Neutrophil (primary cell): Measurements from ENCODE around the gene RANBP17.
"Not testable (repeated sequence)": the region's sequence is repeated elsewhere in the genome, so short reads cannot be mapped to it uniquely, and the experiment has no call there.

ENCODE experiments used
- H3K27ac ChIP-seq: fragments of 200-600 bp; sonication (generic); 2 replicates; pipeline ENCODE4 v1.5.1; 2016; ENCODE audit warnings: mild to moderate bottlenecking, moderate library complexity
- H3K27me3 ChIP-seq: fragments of 200-600 bp; sonication (generic); 2 replicates; pipeline ENCODE4 v1.6.0; 2016; ENCODE audit warnings: mild to moderate bottlenecking
- H3K36me3 ChIP-seq: fragments of 200-600 bp; sonication (generic); 2 replicates; pipeline ENCODE4 v1.5.1; 2017
- H3K4me1 ChIP-seq, 2 experiments: fragments of 200-600 bp in 1 of 2; sonication (generic) in 1 of 2; 1 replicate in 1 of 2; 2 replicates in 1 of 2; pipeline versions ENCODE4 v1.5.1 to v1.6.1; 2013 to 2016; ENCODE audit warnings: low read depth in 1 of 2, low read length in 1 of 2, mild to moderate bottlenecking in 1 of 2, moderate library complexity in 1 of 2; ENCODE audit not compliant: control insufficient read depth in 1 of 2, insufficient read depth in 1 of 2
- H3K4me3 ChIP-seq, 2 experiments: fragments of 200-600 bp in 1 of 2; sonication (generic) in 1 of 2; 1 replicate in 1 of 2; 2 replicates in 1 of 2; pipeline ENCODE4 v1.5.1; 2013 to 2016; ENCODE audit warnings: low read depth in 1 of 2, low read length in 1 of 2, mild to moderate bottlenecking in 1 of 2, moderate library complexity in 1 of 2
- H3K9me3 ChIP-seq: fragments of 200-600 bp; sonication (generic); 2 replicates; pipeline ENCODE4 v1.5.1; 2016
- TF ChIP-seq, protein P1 (sequence below): fragments of 200-600 bp; sonication (generic); IDR thresholded peaks from 2 replicates; pipeline ENCODE4 v1.5.1; 2016; ENCODE audit warnings: antibody characterized with exemption

RANBP17 gene

DNA sequence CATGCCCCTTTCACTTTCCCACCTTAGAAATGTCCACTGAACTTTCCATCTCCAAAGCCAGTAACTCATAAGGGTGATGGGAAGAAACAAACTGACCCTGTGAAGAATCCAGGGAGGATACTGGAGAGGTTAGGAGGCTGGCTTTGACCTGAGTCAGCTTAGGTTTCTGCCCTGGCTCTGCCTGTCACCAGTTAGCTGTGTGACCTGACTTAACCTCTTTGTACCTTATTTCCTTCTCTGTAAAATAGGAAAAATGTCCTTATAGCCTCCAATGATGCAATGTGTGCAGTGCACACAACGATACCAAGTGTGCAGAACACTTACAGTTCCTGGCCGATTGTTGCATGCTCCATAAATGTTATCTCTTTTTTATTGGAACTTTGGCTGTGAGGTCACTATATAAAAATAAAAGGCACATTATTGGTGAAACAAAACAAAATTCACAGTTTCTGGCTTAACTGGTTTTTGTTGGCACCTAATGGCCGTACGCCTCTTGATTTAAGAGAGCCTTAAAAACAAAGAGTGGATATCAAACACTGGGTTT, 40.5 kb upstream of the RANBP17 start:
- TF ChIP-seq, protein P1, sequence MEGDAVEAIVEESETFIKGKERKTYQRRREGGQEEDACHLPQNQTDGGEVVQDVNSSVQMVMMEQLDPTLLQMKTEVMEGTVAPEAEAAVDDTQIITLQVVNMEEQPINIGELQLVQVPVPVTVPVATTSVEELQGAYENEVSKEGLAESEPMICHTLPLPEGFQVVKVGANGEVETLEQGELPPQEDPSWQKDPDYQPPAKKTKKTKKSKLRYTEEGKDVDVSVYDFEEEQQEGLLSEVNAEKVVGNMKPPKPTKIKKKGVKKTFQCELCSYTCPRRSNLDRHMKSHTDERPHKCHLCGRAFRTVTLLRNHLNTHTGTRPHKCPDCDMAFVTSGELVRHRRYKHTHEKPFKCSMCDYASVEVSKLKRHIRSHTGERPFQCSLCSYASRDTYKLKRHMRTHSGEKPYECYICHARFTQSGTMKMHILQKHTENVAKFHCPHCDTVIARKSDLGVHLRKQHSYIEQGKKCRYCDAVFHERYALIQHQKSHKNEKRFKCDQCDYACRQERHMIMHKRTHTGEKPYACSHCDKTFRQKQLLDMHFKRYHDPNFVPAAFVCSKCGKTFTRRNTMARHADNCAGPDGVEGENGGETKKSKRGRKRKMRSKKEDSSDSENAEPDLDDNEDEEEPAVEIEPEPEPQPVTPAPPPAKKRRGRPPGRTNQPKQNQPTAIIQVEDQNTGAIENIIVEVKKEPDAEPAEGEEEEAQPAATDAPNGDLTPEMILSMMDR, result no peak
- Histone ChIP-seq H3K36me3 (no peaks in the 10 kb centered on the region), H3K27me3 (peaks cover 7% of the 10 kb centered on the region), H3K9me3 (no peaks in the 10 kb centered on the region), H3K4me1 (no peaks in the 10 kb centered on the region), H3K27ac (no peak overlapping the region), H3K4me3 (no peak overlapping the region)

DNA sequence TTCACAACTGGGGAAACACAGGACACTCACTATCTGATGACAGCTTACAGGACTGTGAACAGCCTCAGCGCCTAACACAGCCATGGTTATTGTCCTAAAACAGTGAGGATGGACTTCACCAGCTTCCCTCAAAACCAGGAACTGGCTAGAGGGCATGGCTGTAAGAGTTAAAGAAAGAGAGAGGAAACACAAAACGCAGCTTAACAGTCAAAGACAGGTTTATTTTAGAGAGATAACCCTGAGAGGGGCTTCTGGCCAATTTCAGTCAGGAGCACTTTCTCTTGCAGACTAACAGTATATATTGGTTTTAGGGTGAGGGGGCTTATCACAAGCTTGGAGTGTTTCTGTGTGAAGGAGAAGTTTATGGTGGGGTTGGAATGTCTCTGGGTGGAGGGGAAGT, 35.7 kb upstream of the RANBP17 start:
- Histone ChIP-seq H3K9me3 (no peaks in the 10 kb centered on the region), H3K27me3 (peaks cover 7% of the 10 kb centered on the region), H3K4me1 (no peaks in the 10 kb centered on the region), H3K27ac (no peak overlapping the region), H3K36me3 (no peaks in the 10 kb centered on the region), H3K4me3 (no peak overlapping the region)
- TF ChIP-seq, protein P1, result no peak

DNA sequence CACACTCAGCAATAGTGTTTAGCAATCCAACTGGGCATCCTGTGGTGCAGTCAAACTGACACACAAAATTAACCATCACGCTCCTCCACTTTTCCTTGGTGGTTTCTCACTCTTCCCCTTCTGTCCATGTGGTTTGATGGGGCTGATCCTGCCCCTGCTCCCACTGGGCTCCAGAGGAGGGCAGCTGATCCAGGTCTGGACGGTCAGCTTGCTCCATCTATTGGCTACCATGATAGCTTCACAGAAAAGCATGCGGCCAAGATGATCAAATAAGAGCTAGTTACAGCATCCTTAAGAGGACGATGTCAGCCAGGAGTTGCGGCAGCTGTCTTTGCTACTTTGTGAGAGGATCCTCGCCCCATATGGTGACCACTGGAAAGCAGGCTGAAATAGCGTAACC, 29.6 kb upstream of the RANBP17 start:
- Histone ChIP-seq H3K27ac (no peak overlapping the region), H3K4me1 (no peaks in the 10 kb centered on the region), H3K36me3 (no peaks in the 10 kb centered on the region), H3K4me3 (no peak overlapping the region), H3K9me3 (no peaks in the 10 kb centered on the region), H3K27me3 (no peaks in the 10 kb centered on the region)
- TF ChIP-seq, protein P1, result no peak

GRCh38 chr5:170833981-170834380, 27.8 kb upstream of the RANBP17 start:
- H3K36me3 ChIP-seq, H3K27me3 ChIP-seq, H3K27ac ChIP-seq, H3K4me3 ChIP-seq, H3K9me3 ChIP-seq, H3K4me1 ChIP-seq: not testable (repeated sequence)

GRCh38 chr5:170836226-170836625, 25.6 kb upstream of the RANBP17 start:
- H3K27me3 ChIP-seq, result peaks cover 14% of the 10 kb centered on the region
- TF ChIP-seq, protein P1, result no peak

DNA sequence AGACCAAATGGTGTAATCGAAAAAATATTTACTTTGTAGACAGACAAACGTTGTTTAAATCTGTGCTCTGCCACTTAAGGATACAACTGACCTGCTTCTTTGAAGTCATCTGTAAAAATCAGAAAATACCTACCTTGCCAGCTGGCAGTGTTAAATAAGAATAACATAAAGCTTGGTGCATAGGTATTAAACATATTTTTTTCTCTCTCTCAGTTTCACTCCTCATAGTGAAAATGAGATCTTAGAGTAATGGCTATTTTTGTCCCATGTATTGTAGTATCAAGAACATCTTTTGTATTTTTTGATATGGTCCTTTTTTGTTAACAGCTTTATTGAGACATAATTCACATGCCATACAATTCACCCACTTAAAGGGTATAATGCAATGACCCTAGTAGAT, 17.9 kb upstream of the RANBP17 start:
- Histone ChIP-seq H3K4me3 (no peak overlapping the region), H3K27me3 (peaks cover 14% of the 10 kb centered on the region), H3K27ac (no peak overlapping the region), H3K4me1 (no peaks in the 10 kb centered on the region), H3K9me3 (no peaks in the 10 kb centered on the region), H3K36me3 (no peaks in the 10 kb centered on the region)
- TF ChIP-seq, protein P1, result no peak

More at GRCh38 chr5:170836226-170836625, 25.6 kb upstream of the RANBP17 start:
- H3K9me3 ChIP-seq, result no peaks in the 10 kb centered on the region
- no peak overlapping the region for H3K4me3 ChIP-seq
- no peaks in the 10 kb centered on the region for H3K36me3 ChIP-seq
- no peak overlapping the region for H3K27ac ChIP-seq
- H3K4me1 ChIP-seq, result no peaks in the 10 kb centered on the region
